Skin of body (tissue), 2 donors: ENCODE results near the gene MAP9. TPM values are rescaled to one million over a fixed set of nuclear protein-coding genes. Genes with fewer than 3 reads are reported as not detected.
"Not testable (repeated sequence)": the region's sequence is repeated elsewhere in the genome, so short reads cannot be mapped to it uniquely, and the experiment has no call there.

Source experiments
- DNase-seq: peaks from one replicate; lab custom pipeline; 2025; lab: John Stamatoyannopoulos, UW
- total RNA-seq: library from RNA; depleted of rRNA; stranded (reverse); fragments of >200 nt; gene quantifications from one replicate; pipeline ENCODE4 v1.2.3, GENCODE V29; 2014

Gene MAP9
- total RNA-seq, result 7.1 TPM

DNA sequence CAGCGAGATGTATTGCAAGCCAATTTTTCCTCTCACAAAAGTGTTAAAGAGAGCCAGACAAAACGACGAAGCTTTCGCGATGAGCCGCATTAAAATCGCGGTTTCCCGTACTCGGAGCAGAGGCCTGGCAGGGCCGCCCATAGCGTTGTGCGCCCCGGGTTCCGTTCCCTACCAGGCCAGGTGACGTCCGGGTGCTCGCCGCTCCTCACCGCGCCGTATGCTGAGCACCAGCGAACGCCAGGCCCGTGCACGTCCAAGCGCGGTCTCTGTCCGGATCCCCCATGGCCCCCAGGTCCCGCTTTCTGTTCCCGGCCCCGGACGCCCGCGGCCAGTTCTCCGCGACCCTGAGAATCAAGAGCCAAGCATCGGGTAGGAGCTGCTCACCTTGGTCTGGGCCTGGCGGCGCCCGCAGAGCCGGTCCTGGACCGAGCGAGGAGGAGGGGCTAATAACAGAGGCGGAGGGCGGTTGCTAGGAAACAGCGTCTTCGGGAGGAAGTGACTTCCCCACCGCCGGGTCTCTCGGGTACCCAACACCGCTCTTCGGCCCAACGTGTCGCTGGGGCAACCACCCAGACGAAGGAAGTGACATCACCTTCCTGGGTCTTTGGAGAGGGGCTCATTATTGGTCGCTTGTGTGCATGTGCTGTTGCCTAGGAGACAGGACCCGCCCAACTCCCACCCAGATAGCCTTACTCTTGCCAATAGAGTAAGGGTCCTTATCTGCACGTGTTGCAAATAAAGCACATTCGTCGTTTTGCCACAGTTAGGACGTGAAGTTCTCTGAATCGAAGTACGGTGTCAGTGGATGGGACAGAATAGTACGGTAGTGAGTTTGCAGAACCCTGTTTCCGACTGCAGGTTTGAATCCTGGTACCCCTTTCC lies at the start of gene MAP9:
Gene MAP9 (minus strand): TSS at position 579 of the 882 bp plus-strand sequence. CDS start 1,115 bp downstream, outside the sequence.
- DNase-seq, result peak; percentile 91

DNA sequence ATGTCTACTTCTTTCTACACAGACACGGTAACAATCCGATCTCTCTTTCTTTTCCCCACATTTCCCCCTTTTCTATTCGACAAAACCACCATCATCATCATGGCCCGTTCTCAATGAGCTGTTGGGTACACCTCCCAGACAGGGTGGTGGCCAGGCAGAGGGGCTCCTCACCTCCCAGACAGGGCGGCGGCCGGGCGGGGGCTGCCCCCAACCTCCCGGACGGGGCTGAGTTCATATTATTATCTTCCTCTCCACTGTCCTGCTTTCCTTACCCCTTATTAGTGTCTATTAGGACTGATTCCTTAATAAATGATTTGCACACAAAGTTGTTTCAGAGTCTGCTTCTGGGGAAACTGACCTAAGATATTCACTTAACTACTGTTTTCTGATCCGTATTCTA lies 48.0 kb upstream of the MAP9 start:
- DNase-seq, result not testable (repeated sequence)

- no peak for DNase-seq
These were observed 46.9 kb upstream of the MAP9 start for GRCh38 chr4:155423671-155424070.

- DNase-seq, result no peak
These were observed 42.5 kb upstream of the MAP9 start for GRCh38 chr4:155419266-155419665.

GRCh38 chr4:155415662-155416061 lies 38.9 kb upstream of the MAP9 start:
- DNase-seq, result no peak

- DNase-seq, result no peak
These were observed 36.7 kb upstream of the MAP9 start for GRCh38 chr4:155413451-155413850.

DNA sequence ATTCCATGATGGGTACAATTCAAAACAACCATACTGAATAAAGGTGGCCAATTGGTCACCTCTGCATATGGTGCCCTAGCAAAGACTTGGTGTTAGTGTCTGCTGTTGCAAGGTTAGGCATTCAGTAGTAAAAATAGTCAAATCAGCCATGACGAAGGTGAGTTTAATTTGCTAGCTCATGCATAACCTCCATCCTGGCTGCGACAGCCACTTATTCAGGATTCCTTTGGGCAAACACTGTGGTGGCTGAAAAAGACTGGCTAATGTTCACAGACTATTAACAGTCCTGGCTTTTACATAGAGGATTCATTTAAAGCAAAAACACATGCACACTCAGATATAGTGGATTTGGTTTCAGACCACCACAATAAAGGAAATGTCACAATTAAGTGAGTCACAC lies 34.8 kb upstream of the MAP9 start:
- DNase-seq, result no peak

DNA sequence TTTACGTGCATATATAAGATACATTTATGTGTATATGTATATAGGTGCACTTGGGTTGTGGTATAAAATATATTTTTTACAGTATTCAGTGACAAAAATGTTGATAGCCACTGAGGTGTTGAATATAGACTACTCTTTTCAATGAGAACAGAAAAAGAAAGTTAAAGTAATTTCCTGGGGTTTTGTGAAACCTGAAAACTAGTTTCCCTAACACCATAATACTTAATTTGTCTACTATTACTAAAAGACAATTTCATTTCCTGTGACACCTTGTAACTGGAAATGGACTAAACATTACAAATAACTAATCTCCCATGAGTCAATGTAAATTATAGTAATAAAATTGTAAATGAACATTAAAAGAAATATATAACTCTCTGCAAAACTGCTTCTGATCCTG lies 32.0 kb upstream of the MAP9 start:
- no peak for DNase-seq

DNA sequence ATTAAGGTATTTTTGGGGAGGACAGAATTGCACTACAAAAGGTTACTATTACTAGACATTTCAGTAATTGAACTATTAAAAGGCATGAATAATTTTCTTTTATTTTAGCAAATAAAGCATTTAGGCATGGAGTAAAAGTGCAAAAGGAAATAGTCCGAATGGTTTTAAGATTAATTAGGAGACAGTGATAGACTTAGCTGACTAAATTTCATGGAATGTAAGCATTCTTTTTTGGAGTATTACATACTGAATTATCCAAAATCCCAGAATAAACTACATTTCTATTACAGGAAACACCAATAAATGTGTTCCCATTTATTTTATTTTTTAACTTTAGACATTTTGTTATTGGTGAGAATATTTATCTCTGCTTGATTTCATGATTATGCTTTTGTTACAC lies 30.7 kb upstream of the MAP9 start:
- DNase-seq, result no peak

- DNase-seq, result no peak
These were observed 28.3 kb upstream of the MAP9 start for GRCh38 chr4:155405059-155405458.

- peak; percentile 70 for DNase-seq
These were observed 27.1 kb upstream of the MAP9 start for GRCh38 chr4:155403886-155404285.

GRCh38 chr4:155402941-155403340 lies 26.2 kb upstream of the MAP9 start:
- DNase-seq, result no peak

DNA sequence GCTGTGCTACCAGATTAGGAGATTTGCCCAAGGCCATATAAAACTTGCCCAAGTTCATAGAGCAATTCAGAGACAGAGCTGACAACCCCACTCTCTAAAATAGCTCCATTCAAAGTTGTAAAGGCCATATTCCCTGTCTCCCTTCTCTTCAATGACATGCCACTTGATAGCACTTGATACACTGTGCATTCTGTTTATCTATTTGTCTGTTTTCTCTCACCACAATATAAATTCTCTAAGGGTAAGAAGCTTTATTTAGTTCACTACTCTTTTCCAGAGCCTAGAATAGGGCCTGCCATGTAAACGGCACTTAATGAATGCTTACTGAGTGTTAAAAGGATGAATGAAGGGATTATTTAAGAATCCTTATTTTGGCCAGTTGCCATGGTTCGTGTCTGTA lies 24.1 kb upstream of the MAP9 start:
- no peak for DNase-seq

DNA sequence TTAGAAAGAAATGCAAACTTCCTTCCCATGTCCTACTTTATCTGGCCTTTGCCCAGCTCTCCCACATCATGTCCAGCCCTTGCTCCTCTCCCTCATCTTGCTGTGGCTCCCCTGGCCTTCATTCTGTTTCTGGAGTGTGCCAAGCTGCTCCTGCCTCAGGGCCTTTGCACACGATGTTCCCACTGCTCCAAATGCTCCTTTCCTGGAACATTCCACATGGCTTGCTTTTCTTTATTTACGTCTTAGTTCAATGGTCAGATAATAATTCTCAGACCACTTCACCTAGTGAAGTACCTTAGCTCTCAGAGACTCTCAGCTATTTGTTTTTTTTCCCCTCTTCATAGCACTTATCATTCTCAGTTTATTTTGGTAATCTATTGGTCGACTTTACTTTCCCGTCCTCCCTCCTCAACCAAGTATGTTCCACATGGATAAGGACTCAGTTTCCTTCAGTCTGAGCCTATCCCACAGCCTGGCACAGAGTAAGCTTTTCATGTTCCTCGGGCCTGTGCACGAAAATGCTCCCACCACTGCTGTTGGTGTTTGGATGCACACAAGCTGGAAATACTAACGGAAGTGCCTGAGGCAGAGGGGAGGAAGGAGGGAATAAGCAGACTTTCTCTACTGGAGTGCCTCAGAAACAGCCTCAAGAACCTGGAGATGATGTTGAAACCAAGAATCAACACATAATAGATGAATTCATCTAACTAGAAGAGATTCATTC lies 23.4 kb upstream of the MAP9 start:
- no peak for DNase-seq

- DNase-seq, result peak; percentile 7
These were observed 15.9 kb upstream of the MAP9 start for GRCh38 chr4:155392481-155393184.

GRCh38 chr4:155391932-155392331 lies 15.2 kb upstream of the MAP9 start:
- no peak for DNase-seq

GRCh38 chr4:155388162-155388561 lies 11.4 kb upstream of the MAP9 start:
- DNase-seq, result no peak

DNA sequence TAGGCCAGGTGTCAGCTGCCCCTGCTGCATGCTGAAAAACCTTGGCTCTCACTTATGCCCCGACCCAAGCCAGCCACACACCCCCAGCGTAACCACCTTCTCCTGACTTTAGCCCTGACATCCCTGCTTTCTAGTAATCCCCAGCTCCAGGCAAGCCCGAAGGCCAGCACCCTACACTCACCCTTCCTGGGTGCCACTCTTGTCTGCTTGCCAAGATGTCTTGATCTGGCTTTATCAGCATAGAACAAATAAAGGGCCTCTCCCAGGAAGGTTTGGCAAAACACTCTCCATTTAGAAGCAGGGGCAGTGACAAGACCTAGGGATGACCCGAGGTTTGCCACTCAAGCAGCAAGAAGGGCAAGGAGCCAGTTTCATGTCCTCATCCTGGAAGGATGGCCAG lies 6.8 kb upstream of the MAP9 start:
- DNase-seq, result no peak

DNA sequence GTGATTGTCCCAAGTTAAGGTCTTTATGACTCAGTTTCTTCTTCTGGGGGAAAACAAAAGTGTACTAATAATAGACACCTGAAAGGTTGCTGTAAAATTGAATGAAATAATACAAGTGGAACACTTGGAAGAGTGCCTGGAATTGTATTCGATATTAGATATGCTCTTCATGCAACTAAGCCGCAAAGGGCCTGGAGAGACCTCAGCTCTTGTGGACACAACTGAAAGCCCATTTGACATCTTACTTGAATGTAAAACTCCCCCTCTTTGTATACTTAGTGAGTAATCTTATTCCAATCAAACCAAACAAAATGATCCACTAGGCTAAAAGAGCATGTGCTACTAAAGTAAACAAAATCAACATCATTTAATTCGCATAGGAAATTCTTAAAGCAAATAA lies 511 bp upstream of the MAP9 start:
- DNase-seq, result no peak

DNA sequence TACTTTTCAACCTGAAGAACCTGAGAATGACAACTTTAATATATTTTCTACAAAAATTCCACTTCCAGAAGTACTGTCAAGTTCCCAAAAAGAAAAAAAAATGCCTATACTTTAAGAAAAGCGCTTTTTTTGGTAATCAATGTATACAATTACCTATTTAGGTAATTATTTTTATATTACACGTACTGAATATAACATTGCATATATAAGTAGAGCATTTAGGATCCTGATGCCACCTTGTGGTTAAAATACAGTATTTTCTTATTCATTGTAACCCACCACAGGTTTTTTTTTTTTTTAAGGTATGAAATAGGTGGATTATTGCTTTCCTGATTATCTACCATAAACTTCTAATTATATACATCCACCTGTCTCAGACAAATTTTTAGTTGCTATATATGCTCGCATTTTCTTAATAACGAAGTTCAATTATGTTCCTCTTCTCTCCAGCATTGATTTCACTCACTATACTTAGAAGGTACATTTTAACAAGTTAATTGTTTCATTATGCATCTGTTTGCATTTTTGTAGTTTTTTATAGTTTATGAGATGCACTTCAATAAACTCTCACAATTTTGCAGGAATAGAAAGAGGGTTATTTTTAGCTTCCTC lies 5.2 kb downstream of the MAP9 start:
- no peak for DNase-seq

DNA sequence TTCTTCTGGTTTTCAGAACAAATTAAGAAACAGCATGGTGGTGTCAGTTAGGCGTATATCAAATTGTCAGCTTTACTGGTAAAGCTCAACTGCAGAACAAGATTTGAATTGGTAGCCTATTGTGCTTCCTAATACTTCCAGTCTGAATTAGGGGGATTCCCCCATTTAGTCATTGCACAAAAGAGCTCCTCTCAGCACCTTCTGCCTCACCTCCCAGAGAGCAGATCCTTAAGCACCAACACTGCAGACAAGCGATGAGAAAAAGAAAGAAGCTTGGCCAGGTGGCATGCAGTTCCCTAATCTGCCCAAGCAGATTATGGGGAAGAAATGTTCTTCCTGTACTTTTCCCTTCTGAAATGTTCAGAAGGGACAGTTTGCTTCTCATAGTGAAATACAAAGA lies 9.2 kb downstream of the MAP9 start:
- no peak for DNase-seq
